ENCODE data around the gene PLXDC2. TPM values are rescaled to one million over a fixed set of nuclear protein-coding genes. Genes with fewer than 3 reads are reported as not detected.

PLXDC2 gene
- total RNA-seq, 1 donor from 2014 or later: 143 TPM

DNA sequence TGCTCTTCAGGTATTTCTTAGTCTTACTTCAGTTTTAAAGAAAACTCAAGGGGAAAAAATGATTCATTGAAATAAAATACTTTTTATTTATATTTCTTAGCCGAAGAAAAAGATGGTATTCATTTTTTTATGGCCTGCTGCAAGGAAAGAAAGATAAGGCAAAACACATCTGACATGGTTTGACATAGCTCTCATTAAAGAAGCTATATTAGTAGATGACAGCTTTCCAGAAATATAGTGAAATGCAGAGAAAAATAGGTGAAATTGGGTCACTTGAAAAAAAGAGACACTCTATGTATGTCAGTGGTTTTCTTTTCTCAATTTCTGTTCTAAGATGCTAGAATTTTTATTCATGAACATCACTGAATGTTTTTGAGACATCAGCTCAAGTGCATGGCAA, 438.3 kb downstream of the PLXDC2 start:
- no peak for ATAC-seq

DNA sequence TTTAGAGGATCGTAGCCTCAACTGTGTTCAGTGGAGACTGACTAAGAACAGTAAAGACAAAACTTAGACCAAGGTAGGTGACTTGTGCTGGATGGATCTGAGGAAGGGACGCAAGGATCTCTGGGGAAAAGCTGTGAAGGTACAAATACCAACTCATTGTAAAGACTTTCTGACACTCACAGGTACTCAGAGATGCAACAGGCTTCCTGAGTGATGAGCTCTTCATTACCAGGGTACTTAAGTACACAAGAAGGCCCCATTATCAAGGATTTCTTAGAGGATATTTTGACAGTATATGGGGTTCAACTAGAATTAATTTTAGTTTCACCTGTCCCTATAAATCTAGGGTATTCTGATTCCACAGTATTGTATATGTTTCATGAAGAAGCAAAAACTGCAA, 440.7 kb downstream of the PLXDC2 start:
- Histone ChIP-seq H3K36me3 (peaks cover 15% of the 10 kb centered on the region), H3K4me3 (no peak overlapping the region), H3K27me3 (ENCODE audit: low read depth) (no peaks in the 10 kb centered on the region), H3K27ac (no peak overlapping the region), H3K9me3 (no peaks in the 10 kb centered on the region), H3K4me1 (no peaks in the 10 kb centered on the region)
- intact Hi-C loops (cut with DNase I): no loop called here
- TF ChIP-seq, protein P1, sequence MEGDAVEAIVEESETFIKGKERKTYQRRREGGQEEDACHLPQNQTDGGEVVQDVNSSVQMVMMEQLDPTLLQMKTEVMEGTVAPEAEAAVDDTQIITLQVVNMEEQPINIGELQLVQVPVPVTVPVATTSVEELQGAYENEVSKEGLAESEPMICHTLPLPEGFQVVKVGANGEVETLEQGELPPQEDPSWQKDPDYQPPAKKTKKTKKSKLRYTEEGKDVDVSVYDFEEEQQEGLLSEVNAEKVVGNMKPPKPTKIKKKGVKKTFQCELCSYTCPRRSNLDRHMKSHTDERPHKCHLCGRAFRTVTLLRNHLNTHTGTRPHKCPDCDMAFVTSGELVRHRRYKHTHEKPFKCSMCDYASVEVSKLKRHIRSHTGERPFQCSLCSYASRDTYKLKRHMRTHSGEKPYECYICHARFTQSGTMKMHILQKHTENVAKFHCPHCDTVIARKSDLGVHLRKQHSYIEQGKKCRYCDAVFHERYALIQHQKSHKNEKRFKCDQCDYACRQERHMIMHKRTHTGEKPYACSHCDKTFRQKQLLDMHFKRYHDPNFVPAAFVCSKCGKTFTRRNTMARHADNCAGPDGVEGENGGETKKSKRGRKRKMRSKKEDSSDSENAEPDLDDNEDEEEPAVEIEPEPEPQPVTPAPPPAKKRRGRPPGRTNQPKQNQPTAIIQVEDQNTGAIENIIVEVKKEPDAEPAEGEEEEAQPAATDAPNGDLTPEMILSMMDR (IDR thresholded peaks at IDR 0.05): no peak
- no peak for DNase-seq
- no peak for ATAC-seq

More for the DNA sequence above, 438.3 kb downstream of the PLXDC2 start:
- H3K27me3 ChIP-seq (ENCODE audit: low read depth): no peaks in the 10 kb centered on the region
- H3K27ac ChIP-seq: no peak overlapping the region
- no peak overlapping the region for H3K4me3 ChIP-seq
- H3K4me1 ChIP-seq: no peaks in the 10 kb centered on the region
- no peak for DNase-seq
- intact Hi-C loops (cut with DNase I): no loop called here
- peaks cover 18% of the 10 kb centered on the region for H3K36me3 ChIP-seq
- no peaks in the 10 kb centered on the region for H3K9me3 ChIP-seq
- TF ChIP-seq, protein P1 (IDR thresholded peaks at IDR 0.05): no peak

DNA sequence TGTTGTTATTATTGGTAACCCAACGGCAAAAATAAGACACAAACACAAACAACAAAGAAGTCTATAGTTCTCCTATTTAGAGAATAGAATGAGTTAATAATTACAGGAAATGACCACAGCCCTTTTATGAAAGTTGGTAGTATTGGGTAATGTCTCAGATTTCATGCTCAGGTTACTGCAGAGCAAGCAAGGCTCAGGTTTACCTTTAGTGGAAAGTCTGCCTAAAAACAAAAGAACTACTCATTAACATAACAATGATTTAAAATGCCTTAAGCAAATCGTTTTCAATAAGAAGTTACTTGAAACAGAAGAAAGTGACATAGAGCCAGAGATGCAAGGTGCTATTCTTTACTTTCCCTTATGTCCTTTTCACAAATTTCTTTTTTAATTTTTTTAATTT, 441.2 kb downstream of the PLXDC2 start:
- ATAC-seq: no peak
- intact Hi-C loops (cut with DNase I): no loop called here
- H3K4me1 ChIP-seq: no peaks in the 10 kb centered on the region
- DNase-seq: no peak
- no peak overlapping the region for H3K4me3 ChIP-seq
- H3K27ac ChIP-seq: no peak overlapping the region
- H3K9me3 ChIP-seq: no peaks in the 10 kb centered on the region
- H3K36me3 ChIP-seq: peaks cover 15% of the 10 kb centered on the region
- no peaks in the 10 kb centered on the region for H3K27me3 ChIP-seq (ENCODE audit: low read depth)
- TF ChIP-seq, protein P1 (IDR thresholded peaks at IDR 0.05): no peak

DNA sequence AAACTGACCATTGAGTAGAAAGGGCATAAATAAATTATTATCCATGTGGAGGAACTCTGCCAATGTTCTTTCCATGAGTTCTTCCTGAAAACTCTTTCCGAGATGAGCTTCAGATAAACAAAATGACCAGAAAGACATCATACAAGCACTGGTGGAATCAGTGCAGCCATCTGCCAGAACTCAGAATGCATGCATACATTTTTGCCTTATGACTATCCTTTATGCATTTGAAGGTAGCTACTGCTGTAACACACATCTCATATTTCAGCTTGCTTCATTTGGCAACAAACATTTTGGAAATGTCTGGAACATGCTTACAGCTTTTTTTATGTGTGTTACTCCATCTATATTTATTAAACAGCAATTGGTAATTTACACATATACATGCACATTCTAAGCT, 448.9 kb downstream of the PLXDC2 start:
- TF ChIP-seq, protein P1 (IDR thresholded peaks at IDR 0.05): no peak
- ATAC-seq (no peak), DNase-seq (no peak)
- H3K9me3 ChIP-seq: no peaks in the 10 kb centered on the region
- no peaks in the 10 kb centered on the region for H3K27me3 ChIP-seq (ENCODE audit: low read depth)
- peaks cover 3% of the 10 kb centered on the region for H3K36me3 ChIP-seq
- no peak overlapping the region for H3K4me3 ChIP-seq
- H3K27ac ChIP-seq: no peak overlapping the region
- intact Hi-C loops (cut with DNase I): no loop called here
- no peaks in the 10 kb centered on the region for H3K4me1 ChIP-seq

DNA sequence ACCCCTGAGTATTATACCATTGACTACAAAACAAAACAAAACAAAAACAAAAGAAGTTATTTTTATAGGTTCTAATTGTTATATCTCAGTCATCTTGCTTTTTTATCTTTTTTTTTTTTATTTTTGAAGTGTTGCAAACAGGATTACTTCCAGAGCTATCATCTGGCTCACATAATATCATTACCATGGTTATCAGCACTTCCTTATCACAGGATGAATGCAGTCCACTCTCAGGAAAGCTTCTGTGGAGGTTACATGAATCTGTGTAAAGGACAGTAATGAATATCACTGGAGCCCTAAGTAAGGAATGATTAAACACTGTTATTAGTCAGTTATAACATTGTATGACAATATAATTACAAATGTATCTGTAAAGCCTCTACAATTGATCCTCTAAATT, 451.5 kb downstream of the PLXDC2 start:
- H3K36me3 ChIP-seq: no peaks in the 10 kb centered on the region
- ATAC-seq (no peak), DNase-seq (no peak)
- H3K9me3 ChIP-seq: no peaks in the 10 kb centered on the region
- TF ChIP-seq, protein P1 (IDR thresholded peaks at IDR 0.05): no peak
- H3K27me3 ChIP-seq (ENCODE audit: low read depth): no peaks in the 10 kb centered on the region
- intact Hi-C loops (cut with DNase I): no loop called here
- H3K4me1 ChIP-seq: no peaks in the 10 kb centered on the region
- no peak overlapping the region for H3K4me3 ChIP-seq
- H3K27ac ChIP-seq: no peak overlapping the region

DNA sequence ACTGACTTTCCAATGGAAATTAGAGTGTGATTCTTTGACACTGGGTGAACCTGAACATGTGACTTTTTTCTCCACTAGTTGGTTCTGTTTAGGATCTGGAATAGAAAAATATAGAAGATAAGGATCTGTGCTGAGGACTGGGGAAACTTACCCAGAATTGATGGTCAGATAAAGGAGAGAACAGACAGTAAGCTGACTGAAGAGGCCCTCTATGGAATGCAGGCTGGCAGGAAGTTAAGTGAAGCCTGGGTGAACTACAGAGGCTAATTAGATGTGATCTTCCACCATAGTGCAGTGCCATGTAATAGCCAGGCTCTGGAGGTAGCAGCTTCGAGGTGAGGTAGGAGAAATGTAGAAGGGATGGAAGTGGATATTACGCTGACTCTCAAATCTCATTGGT, 455.3 kb downstream of the PLXDC2 start:
- TF ChIP-seq, protein P1 (IDR thresholded peaks at IDR 0.05): no peak
- Histone ChIP-seq H3K9me3 (no peaks in the 10 kb centered on the region), H3K27ac (no peak overlapping the region), H3K4me3 (no peak overlapping the region), H3K36me3 (no peaks in the 10 kb centered on the region), H3K27me3 (ENCODE audit: low read depth) (no peaks in the 10 kb centered on the region), H3K4me1 (no peaks in the 10 kb centered on the region)
- intact Hi-C loops (cut with DNase I): no loop called here
- no peak for DNase-seq
- no peak for ATAC-seq

All from lower lobe of right lung (tissue), 2 donors.